ENCODE measurements around the gene NPPC. TPM values are rescaled to one million over a fixed set of nuclear protein-coding genes. Genes with fewer than 3 reads are reported as not detected.
"Not testable (repeated sequence)": the region's sequence is repeated elsewhere in the genome, so short reads cannot be mapped to it uniquely, and the experiment has no call there.

NPPC gene
- total RNA-seq, 2 donors from 2014 or later, result not detected

DNA sequence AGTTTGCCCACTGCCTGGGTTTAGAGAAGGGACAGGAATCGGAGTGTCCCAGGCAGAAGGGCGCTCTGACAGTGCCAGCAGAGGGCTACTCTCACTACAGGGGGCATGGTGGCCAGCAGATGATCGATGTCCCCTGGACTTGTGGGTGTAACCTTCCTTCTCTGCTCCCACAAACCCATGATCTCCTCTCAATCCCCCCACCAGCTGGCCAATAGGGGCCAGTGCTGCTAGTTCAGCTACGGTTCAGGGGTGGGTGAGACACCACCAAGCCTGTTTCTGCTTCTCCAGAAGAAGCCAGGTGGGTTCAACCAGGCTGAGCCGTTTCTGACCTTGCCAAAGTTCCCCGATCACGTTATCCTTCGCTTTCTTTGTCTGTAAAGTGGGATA lies 1.3 kb downstream of the NPPC start:
- DNase-seq (no peak), ATAC-seq (no peak)

GRCh38 chr2:231923951-231924888 lies 2.0 kb downstream of the NPPC start:
- intact Hi-C loops (cut with DNase I, micrococcal nuclease), result loop anchor here (5.0 to 10.0 kb wide), 3 partner anchors 218 to 511 kb away; no protein-coding TSS in a partner anchor
- DNase-seq (no peak), ATAC-seq (no peak)

More for the DNA sequence above, 1.3 kb downstream of the NPPC start:
- intact Hi-C loops (cut with DNase I, micrococcal nuclease), result loop anchor here (5.0 to 10.0 kb wide), 4 partner anchors 217 to 510 kb away; no protein-coding TSS in a partner anchor

- no peak for DNase-seq
- ATAC-seq, result no peak
- intact Hi-C loops (cut with DNase I, micrococcal nuclease), result loop anchor here (5.0 to 10.0 kb wide), 3 partner anchors 219 to 512 kb away; no protein-coding TSS in a partner anchor
These were observed 3.2 kb downstream of the NPPC start for GRCh38 chr2:231923010-231923344.

DNA sequence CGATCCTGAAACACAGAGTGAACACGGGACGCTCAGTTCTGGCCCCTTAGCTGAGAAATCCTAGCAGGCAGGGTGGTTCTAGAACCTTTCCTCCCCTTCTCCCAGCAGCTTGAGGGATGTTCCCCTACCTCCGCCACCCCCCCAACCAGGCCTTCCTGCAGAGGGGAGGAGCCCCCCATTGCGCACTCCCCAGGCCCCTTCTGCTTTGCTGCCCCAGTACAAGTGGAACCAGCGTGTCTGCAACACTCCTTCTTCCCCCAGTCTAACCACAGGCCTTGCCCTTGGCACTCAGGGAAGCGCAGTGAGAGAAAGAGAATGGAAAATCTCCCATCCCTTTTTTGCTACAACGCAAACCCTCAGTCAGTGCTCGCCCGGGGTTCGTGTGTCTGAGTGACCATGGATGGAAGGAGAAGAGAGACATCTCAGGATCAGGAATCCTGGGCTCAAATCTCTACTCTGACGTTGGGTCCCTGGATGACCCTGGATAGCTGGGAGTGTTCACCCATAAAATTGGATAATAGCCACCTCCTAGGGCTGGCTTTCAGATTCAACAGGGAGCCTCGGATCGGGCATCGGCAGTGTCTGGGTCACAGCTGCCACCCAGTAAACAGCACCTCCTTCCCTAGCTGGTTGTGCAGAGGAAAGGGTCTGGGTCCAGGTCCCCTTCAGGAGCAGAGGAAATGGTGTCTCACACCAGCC lies 3.7 kb downstream of the NPPC start:
- ATAC-seq (no peak), DNase-seq (no peak)
- intact Hi-C loops (cut with DNase I, micrococcal nuclease), result loop anchor here (5.0 to 10.0 kb wide), 3 partner anchors 220 to 512 kb away; no protein-coding TSS in a partner anchor

DNA sequence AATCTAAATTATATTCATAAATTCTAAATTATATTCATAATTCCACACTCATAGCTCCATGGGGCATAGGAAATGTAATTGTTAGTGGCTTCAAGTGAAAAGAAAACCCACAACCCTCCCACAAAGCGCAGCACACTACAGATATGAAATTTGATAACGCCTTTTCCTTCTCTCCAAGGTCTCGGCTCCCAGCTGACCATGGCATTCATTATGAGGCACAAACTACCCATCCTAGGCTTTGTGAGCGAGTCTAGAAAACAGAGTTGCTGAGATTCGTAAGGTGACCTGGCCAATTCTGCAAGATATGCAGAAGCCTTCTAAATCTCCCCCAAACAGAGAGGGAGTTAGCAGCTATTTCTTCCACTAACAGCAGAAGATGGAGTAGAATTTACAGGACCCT lies 5.4 kb downstream of the NPPC start:
- DNase-seq (no peak), ATAC-seq (no peak)
- intact Hi-C loops (cut with DNase I, micrococcal nuclease), result loop anchor here (5.0 to 10.0 kb wide), 3 partner anchors 222 to 514 kb away; no protein-coding TSS in a partner anchor

DNA sequence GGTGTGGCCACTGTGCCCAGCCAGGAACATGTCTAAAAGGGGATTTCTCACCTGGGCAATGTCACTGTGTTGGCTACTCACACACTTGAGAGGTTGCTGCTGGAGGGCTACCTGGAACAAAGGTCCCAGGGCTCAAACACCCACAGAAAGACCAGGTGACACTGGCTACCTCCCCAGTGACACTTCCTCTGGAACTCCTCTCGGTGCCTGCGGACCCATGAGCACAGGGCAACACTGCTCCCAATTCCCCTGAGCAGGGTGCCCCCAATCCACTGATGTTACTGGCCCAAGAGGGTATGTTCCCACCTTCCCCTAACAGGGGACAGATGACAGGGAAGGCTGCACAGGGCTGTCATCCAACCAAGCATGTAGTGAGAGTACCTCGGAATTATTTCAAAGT lies 5.8 kb downstream of the NPPC start:
- intact Hi-C loops (cut with DNase I, micrococcal nuclease), result loop anchor here (5.0 to 10.0 kb wide), 3 partner anchors 222 to 514 kb away; no protein-coding TSS in a partner anchor
- no peak for DNase-seq

DNA sequence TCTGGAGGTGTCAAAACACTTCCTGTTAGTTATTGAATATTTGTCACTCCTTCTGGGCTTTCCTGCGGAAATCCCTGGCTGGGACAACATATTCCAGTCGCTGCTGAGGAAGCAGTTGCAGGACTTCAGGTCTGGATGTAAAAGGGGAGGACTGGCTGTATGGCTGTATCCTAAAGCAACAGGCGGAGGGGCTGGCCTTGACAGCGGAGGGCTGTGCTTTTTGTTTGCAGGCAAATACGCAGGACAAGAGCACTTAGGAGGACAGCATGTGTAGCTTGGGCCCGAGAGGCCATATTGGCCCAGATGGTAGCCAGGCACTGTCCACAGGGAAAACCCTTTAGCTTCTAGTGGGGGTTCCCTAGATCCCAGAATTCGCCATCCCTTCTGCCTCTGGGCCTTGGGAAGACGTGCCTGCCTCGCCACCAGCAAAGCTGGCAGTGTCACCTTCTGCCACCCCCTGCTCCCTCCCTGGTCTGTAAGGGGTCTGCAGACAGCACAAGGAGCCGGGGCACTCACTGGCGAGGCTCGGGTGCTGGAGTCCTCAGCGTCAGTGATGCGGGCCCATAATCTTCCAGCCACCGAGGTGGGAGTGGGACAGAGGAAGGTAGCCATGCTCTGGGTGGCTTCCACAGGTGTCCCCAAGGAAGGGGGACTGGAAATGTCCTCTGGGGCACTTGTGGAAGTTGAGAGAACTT lies 6.7 kb downstream of the NPPC start:
- intact Hi-C loops (cut with DNase I, micrococcal nuclease), result loop anchor here (5.0 to 10.0 kb wide), 3 partner anchors 223 to 515 kb away; no protein-coding TSS in a partner anchor
- no peak for DNase-seq
- no peak for ATAC-seq

More for the DNA sequence above, 5.8 kb downstream of the NPPC start:
- no peak for ATAC-seq

- no peak for DNase-seq
- no peak for ATAC-seq
- intact Hi-C loops (cut with DNase I, micrococcal nuclease), result no loop called here
These were observed 7.5 kb downstream of the NPPC start for GRCh38 chr2:231918501-231919330.

DNA sequence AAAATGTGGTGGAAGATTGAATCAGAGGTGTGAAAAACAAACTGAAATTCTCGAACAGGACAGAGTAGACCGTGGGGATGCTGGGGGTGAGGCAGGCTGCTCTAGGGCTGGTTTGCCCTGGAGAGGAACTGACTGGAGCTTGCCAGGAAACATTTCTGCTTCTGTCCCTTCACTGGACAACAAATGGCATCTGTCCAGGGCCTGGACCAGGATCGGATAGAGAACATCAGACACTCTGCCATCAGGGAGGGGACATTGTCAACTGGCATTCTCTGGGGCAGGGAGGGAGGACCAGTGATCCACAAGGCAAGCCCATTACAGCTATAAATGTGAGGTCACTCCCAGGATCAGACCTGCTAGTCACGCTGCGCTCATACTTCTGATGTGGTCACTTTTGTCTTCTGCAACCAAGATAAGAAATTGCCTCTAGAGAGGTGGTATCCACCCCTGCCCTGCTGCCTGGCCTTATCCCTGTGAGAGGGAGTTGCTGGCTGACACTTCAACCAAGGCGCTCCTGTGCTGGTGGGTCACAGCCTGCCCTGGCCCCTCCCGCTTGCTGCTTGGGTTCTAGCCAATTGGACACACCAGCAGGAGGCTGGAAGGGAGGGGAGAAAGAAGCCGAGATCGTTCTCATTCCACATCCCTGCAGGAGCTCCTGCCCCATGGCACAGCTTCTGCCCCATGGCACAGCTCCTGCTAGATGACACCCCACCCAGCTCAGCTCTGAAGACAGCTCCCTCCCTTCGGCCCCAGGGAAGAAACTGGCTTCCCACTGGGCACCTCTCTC lies 8.7 kb downstream of the NPPC start:
- ATAC-seq (no peak), DNase-seq (no peak)
- intact Hi-C loops (cut with DNase I, micrococcal nuclease), result no loop called here

- no peak for ATAC-seq
- no peak for DNase-seq
- intact Hi-C loops (cut with DNase I, micrococcal nuclease), result no loop called here
These were observed 12.0 kb downstream of the NPPC start for GRCh38 chr2:231914077-231914690.

DNA sequence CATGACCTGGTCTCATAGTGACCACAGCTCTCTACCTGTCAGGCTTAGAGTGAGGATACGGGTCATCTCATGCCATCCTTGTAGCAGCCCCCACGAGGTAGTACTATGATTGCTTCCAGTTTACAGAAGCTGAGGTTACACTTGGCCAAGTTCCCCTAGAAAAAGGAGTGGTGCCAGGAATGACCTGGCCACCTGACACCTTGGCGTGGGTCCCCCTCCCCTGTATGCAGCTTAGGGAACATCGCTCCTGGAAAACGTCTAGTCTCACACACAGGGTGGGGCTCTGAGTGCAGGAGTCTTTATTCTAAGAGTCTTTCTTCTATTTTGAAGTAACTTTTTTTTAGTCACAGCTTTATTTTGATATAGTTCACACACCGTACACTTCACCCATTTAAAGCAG lies 14.8 kb downstream of the NPPC start:
- ATAC-seq (no peak), DNase-seq (no peak)
- intact Hi-C loops (cut with DNase I, micrococcal nuclease), result no loop called here

DNA sequence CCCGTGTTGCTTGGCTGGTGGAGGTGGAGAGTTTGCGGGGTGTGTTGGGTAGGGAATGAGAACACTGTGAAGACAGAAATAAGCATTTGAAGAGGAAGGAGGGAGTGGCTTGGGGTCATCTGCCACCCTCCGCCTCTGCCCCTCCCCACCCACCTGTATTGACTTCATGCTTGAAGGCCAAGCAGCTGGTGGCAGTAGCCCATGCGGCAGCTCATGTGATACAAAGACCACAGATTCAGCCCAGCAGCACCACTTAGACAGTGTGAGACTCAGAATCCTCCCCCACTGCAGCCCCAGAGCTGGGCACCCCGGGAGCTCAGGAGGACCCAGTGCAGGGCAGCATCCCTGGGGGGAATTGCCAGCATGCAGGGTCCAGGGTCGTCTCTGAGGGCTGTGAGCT lies 15.4 kb downstream of the NPPC start:
- intact Hi-C loops (cut with DNase I, micrococcal nuclease), result no loop called here
- DNase-seq (no peak), ATAC-seq (no peak)

DNA sequence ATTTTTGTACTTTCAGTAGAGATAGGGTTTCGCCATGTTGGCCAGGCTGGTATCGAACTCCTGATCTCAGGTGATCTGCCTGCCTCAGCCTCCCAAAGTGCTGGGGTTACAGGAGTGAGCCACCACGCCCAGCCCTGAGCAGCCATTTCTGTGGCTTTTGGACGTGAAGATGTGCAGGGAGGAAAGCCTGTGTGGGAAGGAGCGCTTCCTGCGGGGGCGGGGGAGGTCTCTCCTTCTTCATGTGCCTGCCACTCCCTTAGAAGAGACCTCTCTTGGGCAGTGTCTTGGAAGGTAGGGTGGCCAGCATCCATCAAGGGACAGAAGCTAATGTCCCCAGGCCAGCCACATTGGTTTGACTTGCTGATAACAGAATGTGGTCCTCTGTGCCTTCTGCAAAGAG lies 16.0 kb downstream of the NPPC start:
- ATAC-seq; intact Hi-C loops (cut with DNase I, micrococcal nuclease); DNase-seq: not testable (repeated sequence)

- DNase-seq (no peak), ATAC-seq (no peak)
- intact Hi-C loops (cut with DNase I, micrococcal nuclease), result no loop called here
These were observed 16.6 kb downstream of the NPPC start for GRCh38 chr2:231909631-231910030.

DNA sequence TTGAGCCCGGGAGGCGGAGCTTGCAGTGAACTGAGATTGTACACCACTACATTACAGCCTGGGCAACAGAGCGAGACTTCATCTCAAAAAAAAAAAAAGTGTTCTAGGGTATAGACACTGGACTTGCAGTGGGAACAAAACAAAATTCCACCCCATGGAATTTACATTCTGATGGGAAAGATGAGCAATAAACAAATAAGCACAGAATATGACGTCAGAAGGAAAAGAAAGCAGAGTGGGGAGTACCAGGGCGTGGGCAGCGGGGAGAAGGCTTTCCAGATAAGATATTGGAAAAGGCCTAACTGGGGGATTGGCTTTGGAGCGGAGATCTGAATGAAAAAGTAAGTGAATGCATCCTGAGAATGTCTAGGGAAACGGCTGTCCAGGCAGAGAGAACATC lies 17.6 kb downstream of the NPPC start:
- intact Hi-C loops (cut with DNase I, micrococcal nuclease), result no loop called here
- DNase-seq, result no peak
- ATAC-seq, result no peak

- intact Hi-C loops (cut with DNase I, micrococcal nuclease), result no loop called here
- no peak for ATAC-seq
- no peak for DNase-seq
These were observed 18.4 kb downstream of the NPPC start for GRCh38 chr2:231907765-231908164.

GRCh38 chr2:231905026-231905425 lies 21.2 kb downstream of the NPPC start:
- no peak for DNase-seq
- ATAC-seq, result no peak
- intact Hi-C loops (cut with DNase I, micrococcal nuclease), result no loop called here

All from left colon (tissue), 2 donors.